NCI-H524 treated with DMSO at 0.1 percent for 48 hours (cell line): ENCODE data around the gene PIEZO2.
"Not testable (repeated sequence)": the region's sequence is repeated elsewhere in the genome, so short reads cannot be mapped to it uniquely, and the experiment has no call there.

Experiments used
- DNase-seq: peaks from one replicate; lab custom pipeline; 2025; lab: John Stamatoyannopoulos, UW

PIEZO2 gene

GRCh38 chr18:10681581-10682367 is 467.6 kb downstream of the PIEZO2 start:
- no peak for DNase-seq

- no peak for DNase-seq
Observed at GRCh38 chr18:10680271-10680596, 469.1 kb downstream of the PIEZO2 start.

GRCh38 chr18:10679557-10680270 is 469.7 kb downstream of the PIEZO2 start:
- no peak for DNase-seq

- DNase-seq, result no peak
Observed at GRCh38 chr18:10671441-10671840, 477.9 kb downstream of the PIEZO2 start.

- DNase-seq, result no peak
Observed at GRCh38 chr18:10670856-10671255, 478.5 kb downstream of the PIEZO2 start.

GRCh38 chr18:10669441-10670100 is 479.8 kb downstream of the PIEZO2 start:
- no peak for DNase-seq

- no peak for DNase-seq
Observed at GRCh38 chr18:10663750-10664149, 485.6 kb downstream of the PIEZO2 start.

GRCh38 chr18:10661317-10661716 is 488.1 kb downstream of the PIEZO2 start:
- no peak for DNase-seq

GRCh38 chr18:10660179-10660884 is 489.0 kb downstream of the PIEZO2 start:
- no peak for DNase-seq

- DNase-seq, result no peak
Observed at GRCh38 chr18:10659594-10659993, 489.8 kb downstream of the PIEZO2 start.

- DNase-seq, result no peak
Observed at GRCh38 chr18:10659000-10659399, 490.4 kb downstream of the PIEZO2 start.

- DNase-seq, result not testable (repeated sequence)
Observed at GRCh38 chr18:10644003-10644402, 505.4 kb downstream of the PIEZO2 start.

GRCh38 chr18:10642915-10643524 is 506.3 kb downstream of the PIEZO2 start:
- not testable (repeated sequence) for DNase-seq

GRCh38 chr18:10638539-10638885 is 510.9 kb downstream of the PIEZO2 start:
- DNase-seq, result not testable (repeated sequence)

- DNase-seq, result not testable (repeated sequence)
Observed at GRCh38 chr18:10637858-10638538, 511.4 kb downstream of the PIEZO2 start.

- not testable (repeated sequence) for DNase-seq
Observed at GRCh38 chr18:10629076-10629475, 520.3 kb downstream of the PIEZO2 start.

GRCh38 chr18:10626606-10627213 is 522.7 kb downstream of the PIEZO2 start:
- DNase-seq, result not testable (repeated sequence)

- DNase-seq, result not testable (repeated sequence)
Observed at GRCh38 chr18:10623606-10624005, 525.8 kb downstream of the PIEZO2 start.

- not testable (repeated sequence) for DNase-seq
Observed at GRCh38 chr18:10622982-10623381, 526.4 kb downstream of the PIEZO2 start.

GRCh38 chr18:10620670-10621329 is 528.6 kb downstream of the PIEZO2 start:
- not testable (repeated sequence) for DNase-seq
